ENCODE data around the gene AGPAT1. TPM values are rescaled to one million over a fixed set of nuclear protein-coding genes. Genes with fewer than 3 reads are reported as not detected.

Gene AGPAT1
- polyA plus RNA-seq, 3 donors = 9.9 to 34.4 (median 11.3) TPM

- peaks cover 43% of the 10 kb centered on the region for H3K79me2 ChIP-seq (ENCODE audit: insufficient read depth, low read length)
- H3K27me3 ChIP-seq (ENCODE audit: control insufficient read depth in 2 of 2, insufficient read depth in 2 of 2, low read length in 2 of 2) = no peaks in the 10 kb centered on the region
- H3K9ac ChIP-seq (ENCODE audit: insufficient read depth, low read length, poor library complexity, severe bottlenecking) = peak overlapping the region; percentile 98
- peaks cover 6 to 8% of the 10 kb centered on the region in 2 donors for H3K36me3 Mint-ChIP-seq
- H3K4me2 ChIP-seq (replicated peaks; ENCODE audit: extremely low read depth, low read length, poor library complexity, severe bottlenecking) = peak overlapping the region; percentile 90
- no peaks in the 10 kb centered on the region for H3K9me3 ChIP-seq (replicated peaks in 1 of 2; ENCODE audit: control insufficient read depth in 1 of 2, insufficient read depth in 1 of 2, low read length in 2 of 2)
- no peak overlapping the region for H2AFZ ChIP-seq (ENCODE audit: insufficient read depth, low read depth, low read length, poor library complexity, severe bottlenecking)
- peaks cover 0 to 7% of the 10 kb centered on the region in 2 donors for H3K36me3 ChIP-seq (replicated peaks in 1 of 2; ENCODE audit: control insufficient read depth in 1 of 2, insufficient read depth in 2 of 2, low read length in 2 of 2)
- H4K20me1 ChIP-seq (ENCODE audit: insufficient read depth, low read length) = no peaks in the 10 kb centered on the region
- peaks cover 0 to 10% (median 2%) of the 10 kb centered on the region in 3 donors for H3K27me3 Mint-ChIP-seq (ENCODE audit: low read depth in 3 of 3)
- H3K27ac Mint-ChIP-seq = peak overlapping the region; percentile 98 to 100 (median 100)
- H3K27ac ChIP-seq (ENCODE audit: low read depth in 1 of 2, low read length in 2 of 2) = peak overlapping the region; percentile 98 to 99
- H3K4me1 Mint-ChIP-seq = peaks cover 56% of the 10 kb centered on the region
- no peak for TF ChIP-seq CTCF (IDR thresholded peaks at IDR 0.05)
- peak overlapping the region in 1 of 2 donors; percentile 84 for H3K4me3 Mint-ChIP-seq
- peak overlapping the region in 2 of 3 experiments; percentile 46 to 98 for H3K4me3 ChIP-seq (replicated peaks in 1 of 3; ENCODE audit: low read depth in 2 of 3, low read length in 3 of 3)
- peaks cover 0 to 3% (median 0%) of the 10 kb centered on the region in 7 donors for H3K9me3 Mint-ChIP-seq
- intact Hi-C loops (cut with micrococcal nuclease) = loop anchor here (1.0 to 5.0 kb wide), 4 partner anchors 17 to 78 kb away; partner anchors contain the start of genes RNF5 (in 2 of the 2) and FKBPL (in 1 of the 2)
- WGBS (ENCODE audit: insufficient coverage) = 0% methylated on average over 25 of the region's 25 CpGs
- peaks cover 53 to 62% of the 10 kb centered on the region in 2 donors for H3K4me1 ChIP-seq (ENCODE audit: control insufficient read depth in 1 of 2, insufficient read depth in 2 of 2, low read length in 2 of 2)
- peak; percentile 100 for DNase-seq
Observed at GRCh38 chr6:32195652-32195901, 19.7 kb upstream of the AGPAT1 start.

GRCh38 chr6:32194825-32195651, 19.2 kb upstream of the AGPAT1 start:
- H2AFZ ChIP-seq (ENCODE audit: insufficient read depth, low read depth, low read length, poor library complexity, severe bottlenecking) = no peak overlapping the region
- no peaks in the 10 kb centered on the region for H3K9me3 ChIP-seq (replicated peaks in 1 of 2; ENCODE audit: control insufficient read depth in 1 of 2, insufficient read depth in 1 of 2, low read length in 2 of 2)
- 0% methylated on average over 11 of the region's 15 CpGs for WGBS (ENCODE audit: insufficient coverage)
- peak overlapping the region; percentile 44 to 98 (median 46) for H3K4me3 ChIP-seq (replicated peaks in 1 of 3; ENCODE audit: low read depth in 2 of 3, low read length in 3 of 3)
- peak overlapping the region; percentile 54 for H3K9ac ChIP-seq (ENCODE audit: insufficient read depth, low read length, poor library complexity, severe bottlenecking)
- Mint-ChIP-seq H3K36me3 (peaks cover 6 to 13% of the 10 kb centered on the region in 2 donors), H3K9me3 (peaks cover 0 to 3% (median 0%) of the 10 kb centered on the region in 7 donors), H3K4me1 (peaks cover 56% of the 10 kb centered on the region), H3K4me3 (peak overlapping the region; percentile 84 to 90), H3K27ac (peak overlapping the region; percentile 97 to 100 (median 98)), H3K27me3 (ENCODE audit: low read depth in 3 of 3) (peaks cover 0 to 6% (median 2%) of the 10 kb centered on the region in 3 donors)
- no peaks in the 10 kb centered on the region for H3K27me3 ChIP-seq (ENCODE audit: control insufficient read depth in 2 of 2, insufficient read depth in 2 of 2, low read length in 2 of 2)
- peaks cover 53 to 62% of the 10 kb centered on the region in 2 donors for H3K4me1 ChIP-seq (ENCODE audit: control insufficient read depth in 1 of 2, insufficient read depth in 2 of 2, low read length in 2 of 2)
- peaks cover 0 to 7% of the 10 kb centered on the region in 2 donors for H3K36me3 ChIP-seq (replicated peaks in 1 of 2; ENCODE audit: control insufficient read depth in 1 of 2, insufficient read depth in 2 of 2, low read length in 2 of 2)
- H4K20me1 ChIP-seq (ENCODE audit: insufficient read depth, low read length) = no peaks in the 10 kb centered on the region
- peak; percentile 52 to 60 (median 52) for DNase-seq
- H3K79me2 ChIP-seq (ENCODE audit: insufficient read depth, low read length) = peaks cover 48% of the 10 kb centered on the region
- peak overlapping the region; percentile 83 for H3K4me2 ChIP-seq (replicated peaks; ENCODE audit: extremely low read depth, low read length, poor library complexity, severe bottlenecking)
- intact Hi-C loops (cut with micrococcal nuclease) = loop anchor here (1.0 to 5.0 kb wide), 5 partner anchors 16 to 78 kb away; partner anchors contain the start of genes FKBPL (in 2 of the 2) and RNF5 (in 2 of the 2)
- peak; percentile 74 for TF ChIP-seq CTCF (IDR thresholded peaks at IDR 0.05)
- peak overlapping the region; percentile 95 to 98 for H3K27ac ChIP-seq (ENCODE audit: low read depth in 1 of 2, low read length in 2 of 2)
